GM21737 (cell line): ENCODE results near the gene NUP98.

Source experiments
- ATAC-seq: cut with Tn5 transposase; IDR thresholded peaks from one replicate; pipeline ENCODE4 v1.9.1; 2021; ENCODE audit warnings: mild to moderate bottlenecking, moderate library complexity; ENCODE audit not compliant: unreplicated experiment

The NUP98 gene

DNA sequence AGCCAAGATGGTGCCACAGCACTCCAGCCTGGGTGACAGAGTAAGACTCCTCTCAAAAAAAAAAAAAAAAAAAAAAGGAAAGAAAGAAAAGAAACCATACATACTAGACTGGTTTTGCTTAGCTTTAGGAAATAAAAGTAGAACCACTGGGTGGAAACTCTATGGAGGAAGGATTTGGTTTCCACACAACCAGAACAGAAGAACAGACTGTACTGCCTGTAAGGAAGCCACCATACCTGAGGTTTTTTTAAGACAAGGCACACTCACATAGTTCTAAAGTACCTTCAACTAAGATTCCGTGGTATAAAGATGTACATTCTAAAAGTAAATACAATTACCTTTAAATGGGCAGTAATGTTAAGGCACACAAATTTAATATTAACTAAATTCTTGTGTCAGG, 58.6 kb downstream of the NUP98 start:
- ATAC-seq, result no peak

DNA sequence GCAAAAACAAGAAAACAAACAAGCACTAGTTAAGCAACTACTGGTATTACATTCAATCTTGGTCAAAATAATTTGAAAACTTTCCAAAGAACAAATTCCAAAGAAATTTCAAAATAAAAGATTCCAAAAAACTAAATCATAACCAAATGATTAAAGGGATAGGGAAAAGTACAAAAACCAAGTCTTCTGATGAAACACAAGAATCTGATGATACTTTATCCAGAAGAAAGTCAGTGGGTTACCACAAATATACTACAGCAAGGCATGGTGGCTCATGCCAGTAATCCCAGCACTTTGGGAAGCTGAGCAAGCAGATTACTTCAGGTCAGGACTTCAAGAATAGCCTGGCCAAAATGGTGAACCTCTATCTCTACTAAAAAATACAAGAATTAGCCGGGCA, 59.1 kb downstream of the NUP98 start:
- no peak for ATAC-seq

DNA sequence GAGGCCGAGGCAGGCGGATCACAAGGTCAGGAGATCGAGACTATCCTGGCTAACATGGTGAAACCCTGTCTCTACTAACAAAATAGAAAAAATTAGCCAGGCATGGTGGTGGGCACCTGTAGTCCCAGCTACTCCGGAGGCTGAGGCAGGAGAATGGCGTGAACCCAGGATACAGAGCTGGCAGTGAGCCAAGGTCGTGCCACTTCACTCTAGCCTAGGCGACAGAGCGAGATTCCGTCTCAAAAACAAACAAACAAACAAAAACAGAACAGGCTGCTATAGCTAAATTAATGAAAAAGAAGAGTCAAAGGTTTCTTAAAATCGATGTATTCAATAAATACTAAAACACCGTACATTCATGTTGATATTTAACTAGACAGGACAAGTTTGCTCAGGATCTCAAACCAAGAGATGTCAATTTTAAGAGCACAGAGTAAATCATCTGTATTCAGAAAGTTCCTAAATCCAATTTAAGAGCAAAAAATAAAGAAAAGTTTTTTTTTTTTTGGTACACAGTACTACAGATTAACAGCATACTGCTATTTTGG, 59.9 kb downstream of the NUP98 start:
- ATAC-seq, result no peak

DNA sequence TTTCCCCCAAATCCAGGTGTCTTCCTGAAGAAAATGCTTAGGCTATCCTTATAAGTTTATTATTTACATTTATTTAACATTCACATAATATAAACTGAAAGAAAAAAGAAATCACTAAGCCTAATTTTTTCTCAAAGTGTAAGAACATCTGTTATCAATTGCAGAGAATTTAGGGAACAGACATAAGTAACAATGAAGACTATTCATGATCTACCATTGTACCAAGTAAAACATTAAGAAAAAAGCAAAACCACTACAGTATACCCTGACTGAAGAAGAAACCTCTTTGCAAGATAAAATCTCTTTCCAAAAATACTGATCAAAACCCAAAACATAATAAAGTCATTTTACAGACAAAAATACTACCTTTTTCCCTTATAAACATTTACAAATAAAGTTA, 60.5 kb downstream of the NUP98 start:
- no peak for ATAC-seq

DNA sequence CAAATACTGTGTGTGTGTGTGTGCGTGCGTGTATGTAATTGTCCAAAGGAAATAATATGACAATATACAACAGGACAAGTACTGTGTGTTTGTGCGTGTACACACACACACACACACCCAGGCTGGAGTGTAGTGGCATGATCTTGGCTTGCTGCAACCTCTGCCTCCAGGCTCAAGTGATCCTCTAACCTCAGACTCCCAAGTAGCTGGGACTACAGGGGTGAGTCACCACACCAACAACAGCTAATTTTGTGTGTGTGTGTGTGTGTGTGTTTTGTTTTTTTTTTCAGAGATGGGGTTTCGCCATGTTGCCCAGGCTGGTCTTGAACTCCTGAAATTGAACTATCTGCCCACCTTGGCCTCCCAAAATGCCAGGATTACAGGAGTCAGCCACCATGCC, 61.5 kb downstream of the NUP98 start:
- ATAC-seq, result no peak

DNA sequence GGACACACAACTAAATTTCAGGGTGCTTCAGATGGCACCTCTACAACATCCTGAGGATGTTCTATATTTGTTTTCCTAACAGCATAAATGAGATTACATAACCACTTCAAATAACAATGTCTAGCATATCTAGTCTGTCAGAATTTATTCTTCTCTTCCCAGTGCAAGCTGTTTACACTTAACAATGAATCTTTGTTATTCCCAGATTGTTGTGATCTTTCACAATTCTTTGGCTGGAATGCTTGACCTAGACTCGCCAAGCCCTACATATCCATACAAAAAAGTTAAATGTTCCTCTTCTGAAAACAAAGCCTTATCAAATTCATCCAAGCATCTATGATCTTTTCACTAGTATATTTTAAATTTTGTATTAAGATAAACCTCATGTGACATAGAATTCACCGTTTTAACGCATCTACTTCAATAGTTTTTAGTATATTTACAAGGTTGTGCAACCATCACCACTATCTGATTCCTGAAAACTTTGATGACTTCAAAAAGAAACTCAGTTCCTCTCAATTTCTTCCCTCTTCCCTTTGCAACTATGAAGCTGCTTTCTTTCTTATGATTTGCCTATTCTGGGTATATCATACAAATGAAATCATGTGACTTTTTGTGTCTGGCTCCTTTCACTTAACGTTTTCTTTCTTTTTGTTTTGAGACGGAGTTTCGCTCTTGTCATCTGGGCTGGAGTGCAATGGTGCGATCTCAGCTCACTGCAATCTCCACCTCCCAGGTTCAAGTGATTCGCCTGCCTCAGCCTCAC, 64.5 kb downstream of the NUP98 start:
- no peak for ATAC-seq

DNA sequence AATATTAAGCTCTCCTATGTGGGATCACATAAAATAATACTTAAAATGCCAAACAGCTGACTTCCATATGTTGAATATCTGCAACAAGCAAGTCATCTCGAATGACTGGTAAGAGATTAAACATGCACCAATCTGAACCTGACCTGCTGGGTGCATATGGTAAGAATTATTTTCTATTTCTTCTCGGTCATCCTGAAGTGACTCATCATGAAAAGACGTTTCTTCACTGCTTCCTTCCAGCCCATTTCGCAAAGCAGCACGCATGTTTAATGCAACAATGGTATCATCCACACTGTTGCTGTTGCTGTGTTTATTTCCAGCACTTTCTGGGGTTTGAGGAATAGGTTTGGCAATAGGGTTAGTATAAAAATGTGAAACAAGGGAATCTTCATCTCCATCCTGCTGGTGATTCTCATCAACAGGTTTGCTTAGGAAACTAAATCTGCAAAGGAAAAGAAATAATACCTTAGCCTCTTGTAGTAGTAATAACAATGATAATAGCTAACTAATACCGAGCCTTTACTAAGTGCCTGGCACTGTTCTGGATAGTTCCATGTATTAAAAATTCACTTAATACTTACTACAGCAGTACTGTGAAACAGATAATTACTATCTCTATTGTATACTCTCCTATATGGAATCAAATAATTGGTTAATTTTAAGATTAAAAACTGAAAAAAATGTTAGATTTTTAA, 74.2 kb downstream of the NUP98 start:
- ATAC-seq, result no peak

DNA sequence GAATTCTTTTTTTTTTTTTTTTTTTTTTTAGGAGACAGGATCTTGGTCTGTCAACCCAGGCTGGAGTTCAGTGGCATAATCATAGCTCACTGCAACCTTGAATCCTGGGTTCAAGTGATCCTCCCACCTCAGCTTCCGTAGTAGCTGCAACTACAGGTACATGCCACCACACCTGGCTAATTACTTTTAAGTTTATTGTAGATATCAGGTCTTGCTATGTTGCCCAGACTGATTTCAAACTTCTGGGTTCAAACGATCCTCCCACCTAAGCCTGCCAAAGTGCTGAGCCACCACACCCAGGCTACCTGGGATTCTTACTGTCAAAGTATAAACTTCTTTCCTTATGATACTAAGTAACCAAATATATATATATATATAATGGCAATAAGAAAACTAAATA, 75.3 kb downstream of the NUP98 start:
- ATAC-seq, result no peak

DNA sequence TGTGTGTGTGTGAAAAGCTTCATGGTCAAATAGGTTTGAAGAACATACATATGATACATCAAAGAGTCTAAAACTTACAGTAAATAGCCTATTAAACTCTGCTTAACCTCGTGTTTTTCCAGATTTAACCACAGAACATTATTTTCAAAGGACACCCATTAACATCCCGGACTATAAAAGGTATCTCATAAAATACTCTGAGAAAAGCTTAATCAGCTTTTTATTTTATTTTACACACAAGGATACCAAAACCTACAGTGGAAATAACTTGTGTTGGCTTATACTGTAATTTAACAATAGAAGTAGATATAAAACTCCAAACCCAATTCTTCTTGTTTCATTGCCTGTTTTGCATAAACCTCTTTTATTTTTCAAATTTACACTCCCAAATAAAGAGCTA, 76.4 kb downstream of the NUP98 start:
- no peak for ATAC-seq

DNA sequence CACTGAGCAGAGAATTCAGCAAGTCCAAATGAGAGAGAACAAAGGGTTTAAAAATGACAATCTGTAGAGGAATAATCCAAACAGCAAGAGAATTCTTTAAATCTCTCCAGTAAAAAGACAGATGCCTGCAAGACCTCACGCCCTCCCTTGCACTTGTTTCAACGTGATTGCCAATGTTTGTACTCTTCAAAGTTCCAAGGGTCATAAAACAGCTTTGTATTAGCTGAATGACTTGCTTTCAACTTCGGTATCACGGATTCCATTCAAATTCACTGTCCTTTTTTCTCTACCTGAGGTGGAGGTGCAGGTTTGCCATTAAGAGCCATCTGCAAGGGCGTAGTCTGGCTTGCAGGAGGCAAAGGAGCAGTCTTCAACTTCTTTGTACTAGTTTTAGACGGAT, 85.1 kb downstream of the NUP98 start:
- no peak for ATAC-seq

DNA sequence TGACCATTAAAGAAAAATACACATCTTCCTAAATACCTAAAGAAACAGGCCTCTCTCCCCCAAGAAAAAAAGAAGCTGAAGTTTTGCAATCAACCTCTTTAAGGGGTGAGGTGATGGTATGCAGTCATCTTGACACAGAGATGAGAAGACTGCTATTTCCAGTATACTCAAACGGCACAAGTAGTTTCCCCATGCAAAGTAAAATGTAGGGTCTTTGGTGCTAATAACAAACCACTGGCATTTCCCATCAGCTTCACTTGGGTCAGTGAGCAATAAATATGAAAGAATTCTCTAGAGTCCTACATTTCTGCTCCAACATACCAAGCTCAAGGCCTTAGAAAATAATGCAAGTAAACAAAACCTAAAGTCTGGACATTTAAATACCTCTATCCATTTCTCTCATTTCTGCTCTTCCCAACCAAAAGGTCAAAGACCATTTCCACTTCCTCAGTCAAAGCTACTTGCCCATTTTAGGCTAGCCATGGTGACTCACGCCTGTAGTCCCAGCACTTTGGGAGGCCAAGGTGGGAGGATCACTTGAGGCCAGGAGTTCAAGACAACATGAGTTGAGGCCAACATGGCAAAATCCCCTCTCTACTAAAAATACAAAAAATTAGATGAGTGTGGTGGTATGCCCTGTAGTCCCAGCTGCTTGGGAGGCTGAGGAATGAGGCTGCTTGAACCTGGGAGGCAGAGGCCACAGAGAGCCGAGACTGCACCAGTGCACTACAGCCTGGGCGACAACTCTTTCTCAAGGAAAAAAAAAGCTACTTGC, 86.7 kb downstream of the NUP98 start:
- no peak for ATAC-seq

DNA sequence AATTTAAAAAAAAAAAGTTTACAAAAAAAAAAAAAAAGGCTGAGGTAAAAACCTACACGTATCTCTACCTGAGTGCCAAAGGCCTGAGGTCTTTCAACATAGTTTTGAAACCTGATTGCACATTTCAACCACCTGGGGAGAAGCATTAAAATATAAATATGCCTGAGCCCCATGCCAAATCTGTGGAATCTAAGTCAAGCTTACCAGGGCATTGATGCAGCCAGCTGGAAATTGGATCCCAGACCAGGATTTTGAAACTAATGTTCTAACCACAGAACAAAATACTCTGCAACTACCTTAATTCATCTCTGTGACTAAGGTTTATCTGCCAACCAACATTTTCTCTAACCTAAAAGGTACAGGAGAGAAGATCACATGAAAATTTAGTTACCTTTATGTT, 87.4 kb downstream of the NUP98 start:
- ATAC-seq, result no peak

DNA sequence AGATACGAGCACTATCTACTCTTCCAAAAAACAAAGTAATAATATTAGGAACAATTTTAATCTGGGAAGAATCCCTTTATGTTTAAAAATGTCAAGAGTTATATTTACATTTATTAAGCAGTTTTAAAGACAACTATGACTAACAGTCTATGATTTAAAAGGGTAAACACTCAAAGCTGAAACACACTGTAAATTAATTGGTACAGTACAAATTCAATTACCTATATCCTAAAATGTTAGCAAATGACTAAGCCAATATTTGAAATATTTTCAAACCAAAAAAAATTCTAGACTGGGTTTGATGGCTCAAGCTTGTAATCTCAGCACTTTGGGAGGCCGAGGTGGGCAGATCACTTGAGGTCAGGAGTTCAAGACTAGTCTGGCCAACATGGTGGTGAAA, 90.2 kb downstream of the NUP98 start:
- no peak for ATAC-seq

DNA sequence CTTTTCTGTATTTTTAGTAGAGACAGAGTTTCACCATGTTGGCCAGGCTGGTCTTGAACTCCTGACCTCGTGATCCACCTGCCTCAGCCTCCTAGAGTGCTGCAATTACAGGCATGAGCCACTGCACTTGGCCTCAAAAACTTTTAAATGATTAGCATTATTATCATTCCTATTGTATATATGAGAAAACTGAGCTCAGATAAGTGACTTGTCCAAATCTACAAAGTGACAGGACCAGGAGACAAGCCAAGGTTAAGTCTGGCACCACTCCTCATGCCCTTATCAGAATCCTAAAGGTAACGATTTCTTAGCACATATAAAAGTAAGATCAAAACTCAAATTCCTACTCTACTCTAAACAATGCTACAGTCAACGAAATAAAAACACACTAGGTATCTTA, 94.0 kb downstream of the NUP98 start:
- ATAC-seq, result no peak

DNA sequence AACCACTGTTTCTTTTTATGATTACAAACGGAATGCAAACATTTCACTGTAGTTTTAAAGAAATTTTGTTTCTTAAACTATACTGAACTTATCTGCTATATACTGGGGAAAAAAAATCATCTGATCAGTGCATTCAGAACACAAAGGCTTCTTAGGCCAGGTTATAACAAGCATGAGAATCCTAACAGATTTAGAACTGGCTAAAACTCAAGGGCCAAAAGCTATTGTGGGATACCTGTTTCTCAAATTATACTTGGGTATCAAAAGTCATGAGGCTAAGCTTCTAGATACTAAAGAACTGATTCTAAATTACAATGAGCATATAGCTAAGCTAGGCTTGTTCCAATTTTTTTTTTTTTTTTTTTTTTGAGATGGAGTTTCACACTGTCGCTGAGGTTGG, 96.4 kb downstream of the NUP98 start:
- ATAC-seq, result no peak

DNA sequence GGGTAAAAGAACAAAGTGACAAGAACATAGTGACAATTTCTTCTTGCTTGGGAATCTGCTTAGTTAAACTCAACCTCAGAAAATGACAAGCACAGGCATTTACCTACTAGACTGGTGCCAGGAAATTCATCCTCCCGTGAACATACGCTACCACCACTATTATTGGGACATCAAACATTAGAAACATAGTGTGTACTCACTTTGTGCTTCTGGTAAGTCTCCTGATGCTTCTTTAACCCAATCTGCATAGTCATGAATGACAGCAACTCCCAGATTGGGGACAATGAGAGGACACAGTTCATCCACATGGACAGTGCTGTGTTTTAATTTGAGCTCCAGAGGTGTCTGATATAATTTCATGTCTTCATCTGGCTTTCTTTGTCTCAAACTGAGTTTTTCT, 96.9 kb downstream of the NUP98 start:
- no peak for ATAC-seq

DNA sequence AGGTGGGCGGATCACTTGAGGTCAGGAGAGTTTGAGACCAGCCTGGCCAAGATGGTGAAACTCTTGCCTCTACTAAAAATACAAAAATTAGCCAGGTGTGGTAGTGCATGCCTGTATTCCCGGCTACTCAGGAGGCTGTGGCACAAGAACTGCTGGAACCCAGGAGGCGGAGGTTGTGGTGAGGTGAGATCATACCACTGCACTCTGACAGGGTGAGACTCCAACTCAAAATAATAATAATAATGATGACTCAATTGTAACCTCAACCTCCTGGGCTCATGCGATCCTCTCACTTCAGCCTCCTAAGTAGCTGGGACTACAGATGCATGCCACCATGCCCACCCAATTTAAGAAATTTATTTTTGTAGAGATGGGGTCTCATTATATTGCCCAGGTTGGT, 110.6 kb downstream of the NUP98 start:
- ATAC-seq, result no peak

DNA sequence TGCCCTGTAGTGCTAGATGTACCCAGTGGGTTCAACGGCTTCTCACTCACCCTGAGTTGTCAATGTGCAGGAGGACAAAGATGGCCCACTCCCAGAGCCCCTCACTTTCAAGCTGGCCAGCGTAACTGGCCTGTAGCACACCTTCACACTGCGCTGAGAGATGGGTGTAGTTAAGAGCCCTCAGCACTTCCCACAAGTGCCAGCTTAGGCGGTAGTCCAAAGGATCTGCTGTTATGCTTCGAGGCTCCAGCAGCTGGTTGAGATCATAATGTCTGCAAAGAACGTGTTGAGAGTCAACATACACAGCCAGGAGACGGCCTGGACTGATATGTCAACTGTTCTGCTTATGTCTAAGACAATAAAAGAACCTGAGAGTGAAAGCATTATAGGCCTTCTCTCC, 111.4 kb downstream of the NUP98 start:
- ATAC-seq, result no peak

DNA sequence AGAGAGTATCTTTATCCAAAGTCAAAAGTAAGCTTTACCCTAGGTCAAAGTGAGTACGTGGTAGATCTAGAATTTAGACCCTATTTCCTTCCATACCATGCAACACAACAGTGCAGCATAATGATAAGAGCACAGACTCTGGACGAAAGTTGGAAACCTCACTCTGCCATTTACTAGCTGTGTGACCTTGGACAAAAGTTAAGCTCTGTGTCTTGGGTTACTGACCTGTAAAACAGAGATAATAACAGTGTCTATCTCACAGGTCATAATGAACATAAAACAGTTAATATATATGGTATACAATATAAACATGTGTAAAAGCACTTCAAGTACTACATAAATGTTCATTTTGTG, 112.6 kb downstream of the NUP98 start:
- no peak for ATAC-seq

DNA sequence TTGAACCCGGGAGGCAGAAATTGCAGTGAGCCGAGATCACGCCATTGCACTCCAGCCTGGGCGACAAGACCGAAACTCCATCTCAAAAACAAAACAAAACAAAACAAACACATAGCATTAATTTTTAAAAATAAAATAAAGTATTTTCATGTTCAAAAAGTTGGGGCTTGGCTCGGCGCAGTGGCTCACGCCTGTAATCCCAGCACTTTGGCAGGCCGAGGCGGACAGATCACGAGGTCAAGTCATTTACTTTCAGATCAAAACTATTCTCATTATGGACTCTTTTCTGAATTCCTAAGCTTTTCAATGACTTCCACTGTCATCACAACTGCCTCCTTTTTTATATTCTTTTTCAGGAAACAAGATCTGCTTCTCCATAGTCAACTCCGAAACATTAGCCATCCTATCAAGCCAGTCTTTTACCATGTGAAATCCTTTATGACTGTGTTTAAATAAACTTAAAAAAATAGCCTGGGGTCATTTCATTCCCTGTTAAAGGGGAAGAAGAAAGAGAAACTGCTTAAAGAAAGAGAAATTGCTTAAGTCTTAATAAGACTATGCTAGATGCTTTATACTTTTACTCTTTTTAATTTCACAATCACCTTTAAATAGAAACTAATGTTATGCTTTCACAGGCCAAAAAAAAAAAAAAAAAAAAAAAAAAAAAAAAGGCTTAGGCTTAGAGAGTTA, 113.1 kb downstream of the NUP98 start:
- ATAC-seq, result no peak

DNA sequence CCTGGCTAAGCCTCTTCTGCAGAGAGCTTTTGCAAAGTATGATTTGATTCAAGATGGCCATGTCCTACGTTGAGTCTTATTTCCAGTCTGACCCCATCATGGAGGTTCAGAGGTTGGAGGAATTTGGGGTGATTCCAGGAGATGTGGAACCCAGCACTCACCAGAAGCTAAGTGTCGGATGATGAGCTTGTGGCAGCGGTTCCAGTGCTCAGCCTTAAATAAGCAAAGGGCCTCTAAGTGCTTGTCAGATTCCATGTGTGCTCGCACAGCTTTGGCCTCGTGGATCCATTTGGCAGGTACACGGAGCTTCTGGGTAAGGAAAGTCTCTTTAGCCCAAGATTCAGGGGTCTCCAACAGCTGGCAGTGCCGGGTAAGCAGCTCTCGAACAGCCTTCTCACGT, 114.3 kb downstream of the NUP98 start:
- no peak for ATAC-seq
